Activated T-cell treated with anti-CD3 and anti-CD28 coated beads, Interleukin-2, amount 50 U/mL, for 48 hours (primary cell): Measurements from ENCODE around the gene CNOT3.
A peak's percentile ranks its signal among the peaks of the same experiment; 100 is the strongest.

Experiments
- DNase-seq, 2 experiments: peaks; one replicate each; pipeline ENCODE4 v3.0.0-alpha.2; 2020

Gene CNOT3

DNA sequence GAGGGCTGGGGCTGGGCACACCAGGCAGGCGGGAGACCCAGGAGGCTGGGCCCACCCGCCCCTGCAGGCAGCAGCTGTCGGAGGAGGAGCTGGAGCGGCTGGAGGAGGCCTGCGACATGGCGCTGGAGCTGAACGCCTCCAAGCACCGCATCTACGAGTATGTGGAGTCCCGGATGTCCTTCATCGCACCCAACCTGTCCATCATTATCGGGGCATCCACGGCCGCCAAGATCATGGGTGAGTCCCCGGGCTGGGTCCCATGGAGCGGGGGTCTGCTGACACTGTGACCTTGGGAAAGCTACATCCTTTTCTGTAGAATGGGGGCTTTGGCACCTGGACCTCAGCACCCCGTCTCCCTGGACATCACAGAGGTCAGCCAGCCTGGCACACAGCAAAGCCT is 13.9 kb upstream of the CNOT3 start:
- no peak for DNase-seq

DNA sequence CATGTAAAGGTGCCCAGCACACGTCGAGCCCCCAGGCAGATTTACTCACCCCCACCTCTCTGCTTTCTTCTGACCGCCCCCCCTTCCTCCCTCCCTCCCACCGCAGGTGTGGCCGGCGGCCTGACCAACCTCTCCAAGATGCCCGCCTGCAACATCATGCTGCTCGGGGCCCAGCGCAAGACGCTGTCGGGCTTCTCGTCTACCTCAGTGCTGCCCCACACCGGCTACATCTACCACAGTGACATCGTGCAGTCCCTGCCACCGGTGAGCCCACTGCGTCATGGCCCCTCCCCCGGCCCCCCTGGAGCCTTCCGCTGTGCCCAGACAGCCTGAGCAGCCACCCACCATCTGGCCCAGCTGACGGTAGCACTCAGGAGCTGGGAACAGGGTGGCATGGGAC is 13.2 kb upstream of the CNOT3 start:
- no peak for DNase-seq

DNA sequence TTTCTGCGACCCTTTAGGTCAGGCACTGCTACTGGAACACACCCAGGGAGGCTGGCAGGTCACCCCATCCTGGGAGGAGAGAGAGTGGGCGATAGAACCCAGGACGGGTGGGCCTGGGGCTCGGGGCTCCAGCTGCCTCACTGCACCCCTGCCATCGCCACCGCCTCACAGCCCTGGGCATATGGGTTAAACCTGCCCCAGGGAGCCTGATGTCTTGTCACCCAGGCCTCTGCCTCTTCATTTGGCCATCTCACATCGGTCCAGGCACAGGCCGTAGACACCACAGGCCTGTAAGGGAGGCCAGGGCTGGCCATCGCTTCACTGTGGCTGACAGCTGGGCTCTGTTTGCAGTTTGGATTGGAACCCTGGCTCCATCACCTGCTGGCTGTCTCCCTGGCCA is 11.8 kb upstream of the CNOT3 start:
- DNase-seq, result no peak

DNA sequence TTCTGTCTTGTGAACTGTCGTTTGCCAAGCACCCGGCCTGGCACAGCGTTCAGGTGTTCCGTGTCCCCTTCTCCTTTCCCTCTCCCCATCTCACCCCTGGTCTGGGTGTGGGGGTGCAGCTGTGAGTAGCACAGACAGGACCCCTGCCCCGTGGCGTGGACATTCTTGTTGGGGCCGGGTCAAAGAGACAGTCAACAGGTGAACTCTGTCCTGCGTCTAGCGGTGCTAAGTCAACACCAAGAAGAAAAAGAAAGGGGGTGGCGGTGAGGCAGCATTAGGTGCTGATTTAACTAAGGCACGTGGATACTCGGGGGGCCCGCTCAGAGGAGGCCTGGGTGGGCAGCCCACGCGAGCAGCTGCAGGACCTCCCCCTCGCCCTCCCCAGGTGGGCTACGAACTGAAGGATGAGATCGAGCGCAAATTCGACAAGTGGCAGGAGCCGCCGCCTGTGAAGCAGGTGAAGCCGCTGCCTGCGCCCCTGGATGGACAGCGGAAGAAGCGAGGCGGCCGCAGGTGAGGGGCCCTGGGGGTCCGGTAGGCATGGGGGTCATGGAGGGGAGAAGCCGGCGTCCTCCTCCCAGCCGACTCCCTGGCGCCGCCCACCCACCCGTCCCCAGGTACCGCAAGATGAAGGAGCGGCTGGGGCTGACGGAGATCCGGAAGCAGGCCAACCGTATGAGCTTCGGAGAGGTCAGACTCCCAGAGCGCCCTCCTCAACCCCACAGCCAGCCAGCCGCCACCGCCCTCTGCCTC is 9.7 kb upstream of the CNOT3 start:
- no peak for DNase-seq

DNA sequence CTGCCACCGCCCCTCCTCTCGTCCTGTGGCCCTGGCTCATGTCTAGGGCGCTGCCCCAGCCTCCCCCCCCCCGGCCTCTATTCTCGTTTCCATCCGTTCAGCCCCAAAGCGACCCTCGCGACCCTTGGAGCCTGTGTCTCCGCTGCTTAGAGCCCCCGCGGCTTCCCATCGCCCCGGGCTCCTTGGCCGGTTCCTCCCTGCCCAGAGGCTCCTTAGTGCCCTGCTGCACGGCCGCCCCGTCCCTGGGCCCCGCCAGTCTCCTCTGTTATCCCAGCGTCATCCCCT is 9.2 kb upstream of the CNOT3 start:
- no peak for DNase-seq

DNA sequence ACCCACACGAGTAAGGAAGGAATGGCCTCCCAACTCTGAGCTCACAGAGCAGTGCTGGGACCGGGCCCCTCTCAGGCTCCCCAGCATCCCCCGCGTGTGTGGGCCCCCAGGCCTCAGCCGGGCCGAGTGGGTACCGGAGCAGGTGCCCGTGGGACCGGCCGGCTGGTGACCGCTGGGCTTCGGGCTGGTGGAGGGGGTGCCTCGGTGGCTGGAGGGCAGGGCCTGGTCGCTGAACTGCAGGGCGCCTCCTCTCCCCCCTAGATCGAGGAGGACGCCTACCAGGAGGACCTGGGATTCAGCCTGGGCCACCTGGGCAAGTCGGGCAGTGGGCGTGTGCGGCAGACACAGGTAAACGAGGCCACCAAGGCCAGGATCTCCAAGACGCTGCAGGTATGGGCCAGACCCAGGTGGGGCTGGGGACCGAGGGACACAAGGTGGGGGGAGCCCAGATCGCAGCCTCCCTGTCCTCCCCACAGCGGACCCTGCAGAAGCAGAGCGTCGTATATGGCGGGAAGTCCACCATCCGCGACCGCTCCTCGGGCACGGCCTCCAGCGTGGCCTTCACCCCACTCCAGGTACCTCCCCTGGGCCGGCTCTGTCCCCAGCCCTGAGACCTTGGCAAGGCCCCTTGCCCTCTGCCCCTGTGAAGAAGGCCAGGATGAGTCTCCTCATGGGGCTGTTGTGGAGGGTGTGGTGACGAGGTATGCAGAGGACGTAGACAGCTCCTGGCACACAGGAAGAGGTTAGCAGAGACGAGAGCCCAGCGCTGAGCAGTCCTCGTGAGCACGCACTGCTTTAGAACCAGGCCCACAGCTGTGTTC is 8.6 kb upstream of the CNOT3 start:
- no peak for DNase-seq

DNA sequence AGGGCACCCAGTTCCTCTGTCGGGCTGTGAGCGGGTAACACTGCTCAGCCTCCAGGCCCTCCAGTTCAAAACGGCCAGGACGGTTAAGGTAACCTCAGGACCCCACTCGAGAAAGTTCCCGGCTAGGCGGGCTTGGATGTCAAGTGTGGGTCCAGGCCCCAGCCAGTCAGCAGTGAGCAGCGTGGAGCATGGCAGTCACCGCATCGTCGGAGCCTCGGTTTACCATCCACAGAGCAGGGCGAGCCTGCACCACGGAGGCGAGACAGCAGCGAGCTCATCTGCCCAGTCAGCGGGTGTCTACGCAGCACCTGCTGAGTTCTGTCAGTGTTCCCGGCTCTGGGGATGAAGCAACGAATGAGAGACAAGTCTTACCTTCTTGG is 8.0 kb upstream of the CNOT3 start:
- DNase-seq, result no peak

DNA sequence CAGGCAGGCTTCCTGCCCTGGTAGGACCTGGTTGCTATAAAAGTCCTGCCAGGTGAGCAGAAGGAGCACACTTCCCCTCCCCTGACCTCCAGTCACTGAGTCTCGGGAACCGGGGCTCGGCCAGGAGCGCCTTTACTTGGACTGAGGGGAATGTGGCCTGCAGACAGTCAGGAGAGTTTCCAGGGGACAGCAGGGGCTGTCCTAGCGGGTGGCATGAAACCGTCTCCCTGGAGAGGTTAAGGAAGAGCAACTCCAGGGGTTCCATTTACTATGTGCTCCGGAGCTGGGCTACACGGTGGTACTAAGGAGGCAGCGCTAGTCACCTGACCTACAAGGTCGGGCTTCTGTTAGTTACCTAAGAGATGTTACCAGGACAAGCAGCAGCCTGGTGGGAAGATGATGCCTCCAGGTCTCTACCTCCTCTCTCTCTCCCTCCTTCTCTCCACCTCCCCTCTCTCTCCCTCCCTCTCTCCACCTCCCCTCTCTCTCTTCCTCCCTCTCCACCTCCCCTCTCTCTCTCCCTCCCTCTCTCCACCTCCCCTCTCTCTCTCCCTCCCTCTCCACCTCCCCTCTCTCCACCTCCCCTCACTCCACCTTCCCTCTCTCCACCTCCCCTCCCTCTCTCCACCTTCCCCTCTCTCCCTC is 4.1 kb upstream of the CNOT3 start:
- DNase-seq, result no peak

DNA sequence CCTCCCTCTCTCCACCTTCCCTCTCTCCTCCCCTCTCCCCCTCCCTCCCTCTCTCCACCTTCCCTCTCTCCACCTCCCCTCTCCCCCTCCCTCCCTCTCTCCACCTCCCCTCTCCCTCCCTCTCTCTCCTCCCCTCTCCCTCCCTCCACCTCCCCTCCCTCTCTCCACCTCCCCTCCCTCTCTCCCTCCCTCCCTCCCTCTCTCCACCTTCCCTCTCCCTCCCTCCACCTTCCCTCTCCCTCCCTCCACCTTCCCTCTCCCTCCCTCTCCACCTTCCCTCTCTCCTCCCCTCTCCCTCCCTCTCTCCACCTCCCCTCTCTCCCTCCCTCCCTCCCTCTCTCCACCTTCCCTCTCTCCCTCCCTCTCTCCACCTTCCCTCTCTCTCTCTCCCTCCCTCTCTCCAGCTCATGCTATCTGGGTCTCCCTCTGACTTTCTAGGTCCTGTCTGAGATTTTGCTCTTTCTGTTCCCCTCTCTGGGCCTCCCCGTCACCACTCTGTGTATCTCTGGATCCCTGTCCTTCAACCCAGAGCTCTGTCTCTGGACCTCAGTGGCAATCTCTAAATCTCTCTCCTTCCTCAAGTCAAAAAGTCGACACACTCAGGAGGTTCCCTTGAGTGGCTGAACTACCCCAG is 3.5 kb upstream of the CNOT3 start:
- DNase-seq, result no peak

DNA sequence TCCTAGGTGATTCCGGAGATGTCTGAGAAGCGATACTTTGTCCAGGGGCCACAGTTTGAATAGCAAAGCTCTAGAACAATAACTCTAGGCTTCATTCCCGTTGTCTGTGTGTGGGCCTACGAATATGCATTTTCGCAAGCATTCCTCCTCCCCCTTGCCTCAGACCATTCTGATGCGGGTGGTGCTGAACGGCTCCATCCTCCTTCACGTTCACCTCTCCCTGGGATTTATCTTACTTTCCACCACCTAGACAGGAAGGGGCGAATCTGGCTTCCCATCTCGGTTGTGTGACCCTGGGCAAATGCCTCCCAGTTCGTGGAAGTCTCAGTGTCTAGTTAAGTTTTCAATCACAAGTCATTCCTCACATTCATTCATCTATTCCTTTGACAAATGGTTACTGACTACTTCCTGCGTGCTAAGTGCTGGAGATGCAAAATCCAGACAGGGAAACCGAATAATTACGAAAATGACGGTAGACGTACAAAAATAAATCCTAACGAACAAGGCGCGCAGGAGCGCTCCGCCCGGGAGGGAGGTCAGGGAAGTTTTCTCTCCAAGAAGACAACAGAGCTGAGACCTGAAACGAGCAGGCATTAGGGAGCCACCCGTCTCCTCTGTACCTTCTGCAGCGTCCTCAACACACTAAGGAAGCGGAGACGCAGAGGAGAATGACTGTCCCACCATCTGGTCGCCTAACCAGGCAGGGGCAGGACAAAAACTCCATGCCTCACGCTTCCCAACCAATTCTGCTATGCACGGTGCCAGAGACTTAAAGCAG is 1.3 kb upstream of the CNOT3 start:
- DNase-seq, result no peak

DNA sequence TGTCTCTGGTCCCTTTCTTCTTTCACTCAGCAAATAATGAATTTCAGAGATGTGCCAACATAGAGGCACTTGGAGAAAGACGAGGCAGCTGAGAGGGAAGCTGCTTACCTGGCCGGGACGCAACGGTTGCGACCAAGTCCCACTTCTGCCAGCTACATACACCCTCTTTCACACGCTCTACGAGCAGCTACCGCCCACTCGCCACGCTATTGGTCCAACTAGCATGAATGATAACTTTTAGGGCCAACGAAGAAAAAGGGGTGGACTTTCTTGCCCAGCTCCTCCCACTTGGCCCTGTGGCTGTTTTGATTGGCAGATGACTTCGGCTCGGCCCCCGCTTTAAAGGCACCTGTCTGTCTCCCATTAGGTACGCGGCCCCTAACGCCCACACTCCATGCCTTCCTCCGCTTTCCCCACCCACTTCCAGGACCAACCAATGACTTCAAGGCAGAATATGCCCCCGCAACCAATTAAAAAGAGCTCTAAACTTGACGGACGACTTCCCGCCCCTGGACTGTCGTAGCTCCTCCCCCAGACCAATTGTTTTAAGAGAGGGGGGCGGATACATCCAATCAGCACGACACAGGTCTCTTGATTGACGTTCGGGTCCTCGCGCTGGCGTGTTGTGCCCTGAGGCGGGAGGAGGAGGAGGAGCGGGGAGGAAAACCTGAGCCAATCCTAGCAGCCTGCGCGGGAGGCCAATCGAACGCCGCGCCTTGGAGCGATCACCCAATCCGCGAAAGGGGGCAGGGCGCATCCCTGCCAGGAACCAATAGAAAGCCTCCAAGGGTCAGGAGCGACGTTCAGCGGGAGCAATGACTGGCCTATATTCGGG is 481 bp upstream of the CNOT3 start:
- peak; percentile 98 to 99 for DNase-seq

DNA sequence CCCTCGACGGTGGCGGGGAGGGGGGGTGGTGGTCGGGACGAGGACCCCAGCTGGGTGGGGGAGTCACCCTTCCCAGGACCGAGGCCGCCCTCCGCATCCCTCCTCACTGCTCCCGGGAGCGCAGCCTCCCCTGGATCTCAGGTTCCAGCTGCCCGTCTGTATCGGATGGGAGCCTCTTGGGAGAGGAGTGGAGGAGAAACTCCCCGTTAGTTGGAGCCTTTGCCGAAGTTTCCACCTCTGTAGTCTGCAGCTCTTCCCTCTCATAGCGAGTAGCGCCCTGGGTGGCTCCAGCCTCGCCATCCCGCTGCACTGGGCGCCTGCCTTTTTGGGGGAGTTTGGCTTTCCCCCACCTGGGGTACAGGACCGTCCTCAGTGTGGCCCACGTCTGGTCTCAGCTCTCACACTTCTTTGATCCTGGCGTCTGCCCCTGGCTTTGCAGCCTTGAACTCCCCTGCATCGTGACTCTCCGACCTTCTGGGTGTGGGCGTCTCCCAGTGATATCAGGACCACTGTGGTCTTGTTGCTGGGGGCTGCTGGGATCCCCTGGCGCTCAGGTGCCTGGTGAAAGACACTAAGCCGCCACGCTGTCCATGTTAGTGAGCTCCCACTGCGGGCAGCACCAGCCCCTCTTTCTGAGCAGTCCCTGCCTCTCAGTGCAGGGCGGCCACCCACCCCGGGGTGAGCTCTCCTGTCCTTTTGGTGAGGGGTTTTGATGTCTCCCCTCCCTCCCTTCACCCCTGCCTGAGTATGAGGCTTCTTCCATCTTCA is 1.1 kb downstream of the CNOT3 start:
- peak; percentile 63 to 67 for DNase-seq

DNA sequence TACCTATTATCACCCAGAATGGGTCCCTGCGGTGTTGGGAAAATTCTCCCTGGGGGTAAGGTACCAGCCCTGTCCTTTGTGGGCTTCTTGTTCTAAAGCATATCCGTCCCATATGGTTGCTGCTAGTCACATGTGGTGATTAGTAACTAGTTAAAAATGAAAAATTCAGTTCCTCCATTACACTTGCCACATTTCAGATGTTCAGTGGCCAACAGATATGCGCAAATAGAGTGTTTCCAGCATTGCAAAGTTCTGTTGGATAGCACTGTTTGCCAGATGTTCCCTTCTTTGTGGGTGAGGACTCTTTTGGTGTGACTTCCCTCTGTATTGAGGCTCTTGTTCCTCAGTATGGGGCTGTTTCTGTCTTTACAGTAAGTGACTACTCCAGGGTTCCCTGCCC is 3.8 kb downstream of the CNOT3 start:
- no peak for DNase-seq

DNA sequence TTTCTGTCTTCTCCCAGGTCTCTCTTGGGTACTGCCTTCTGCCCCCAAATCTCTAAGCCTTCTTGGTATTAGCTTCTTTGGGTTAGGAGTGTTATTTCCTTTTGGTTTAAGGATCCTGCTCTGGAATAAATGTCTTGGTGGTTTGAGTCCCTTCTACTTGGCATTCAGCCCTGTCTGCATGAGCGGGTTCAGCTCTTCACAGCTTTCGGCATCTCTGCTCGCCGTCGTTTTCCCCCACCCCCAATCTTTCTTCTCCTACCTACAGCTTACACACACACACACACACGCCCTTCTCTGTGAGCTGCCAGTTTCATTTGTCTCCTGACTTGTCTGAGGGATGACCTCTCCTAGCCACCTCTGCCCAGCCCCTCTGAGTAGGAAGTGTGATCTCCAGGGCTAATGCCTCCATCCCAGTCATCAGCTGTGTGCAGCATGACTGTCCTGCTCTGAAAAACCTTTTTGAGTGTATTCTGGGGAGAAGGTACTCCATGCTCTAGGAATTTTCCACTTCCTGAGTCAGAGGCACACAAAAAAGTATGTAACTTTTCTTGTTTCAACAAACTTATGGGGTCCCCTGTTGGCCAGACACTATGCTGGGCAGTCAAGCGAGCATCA is 4.7 kb downstream of the CNOT3 start:
- DNase-seq, result no peak

DNA sequence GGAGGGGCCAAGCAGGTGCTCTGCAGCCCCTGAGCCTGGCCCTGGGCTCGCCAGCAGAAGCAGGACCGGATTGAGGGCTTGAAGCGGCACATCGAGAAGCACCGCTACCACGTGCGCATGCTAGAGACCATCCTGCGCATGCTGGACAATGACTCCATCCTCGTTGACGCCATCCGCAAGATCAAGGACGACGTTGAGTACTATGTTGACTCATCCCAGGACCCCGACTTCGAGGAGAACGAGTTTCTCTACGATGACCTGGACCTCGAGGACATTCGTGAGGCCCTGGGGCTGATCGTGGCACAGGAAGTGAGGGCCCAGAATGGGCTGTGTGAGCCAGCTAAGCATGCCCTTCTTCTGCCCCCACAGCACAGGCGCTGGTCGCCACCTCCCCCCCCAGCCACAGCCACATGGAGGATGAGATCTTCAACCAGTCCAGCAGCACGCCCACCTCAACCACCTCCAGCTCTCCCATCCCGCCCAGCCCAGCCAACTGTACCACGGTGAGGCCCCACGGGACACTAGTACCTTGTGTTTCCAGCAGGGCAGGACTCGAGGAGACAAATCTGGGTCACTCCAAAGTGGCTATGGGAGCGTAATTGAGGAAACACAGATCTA is 8.1 kb downstream of the CNOT3 start:
- no peak for DNase-seq

DNA sequence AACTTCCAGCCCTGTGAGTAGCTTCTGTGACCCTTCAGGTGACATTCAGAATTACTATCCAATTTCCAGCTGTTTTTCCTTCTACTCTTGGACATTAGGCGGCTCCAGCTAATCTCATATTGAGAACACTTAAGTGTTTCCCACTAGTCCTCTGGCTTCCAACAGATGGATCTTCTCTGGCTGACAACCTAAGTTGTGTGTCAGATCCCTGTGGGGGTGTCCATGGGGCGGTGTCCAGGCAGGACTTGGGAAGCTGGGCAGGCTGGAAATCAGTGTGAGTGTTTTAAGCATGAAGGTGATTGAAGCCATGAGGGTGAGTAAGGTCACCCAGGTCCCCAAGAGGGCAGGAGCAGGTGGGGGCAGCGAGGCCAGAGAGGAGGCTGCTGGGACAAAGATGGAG is 10.1 kb downstream of the CNOT3 start:
- no peak for DNase-seq

DNA sequence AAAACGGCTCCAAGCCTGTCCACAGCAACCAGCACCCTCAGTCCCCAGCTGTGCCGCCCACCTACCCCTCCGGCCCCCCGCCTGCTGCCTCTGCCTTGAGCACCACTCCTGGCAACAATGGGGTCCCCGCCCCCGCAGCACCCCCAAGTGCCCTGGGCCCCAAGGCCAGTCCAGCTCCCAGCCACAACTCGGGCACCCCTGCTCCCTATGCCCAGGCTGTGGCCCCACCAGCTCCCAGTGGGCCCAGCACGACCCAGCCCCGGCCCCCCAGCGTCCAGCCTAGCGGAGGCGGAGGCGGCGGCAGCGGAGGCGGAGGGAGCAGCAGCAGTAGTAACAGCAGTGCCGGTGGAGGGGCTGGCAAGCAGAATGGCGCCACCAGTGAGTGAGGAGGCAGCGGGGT is 10.6 kb downstream of the CNOT3 start:
- DNase-seq, result no peak

DNA sequence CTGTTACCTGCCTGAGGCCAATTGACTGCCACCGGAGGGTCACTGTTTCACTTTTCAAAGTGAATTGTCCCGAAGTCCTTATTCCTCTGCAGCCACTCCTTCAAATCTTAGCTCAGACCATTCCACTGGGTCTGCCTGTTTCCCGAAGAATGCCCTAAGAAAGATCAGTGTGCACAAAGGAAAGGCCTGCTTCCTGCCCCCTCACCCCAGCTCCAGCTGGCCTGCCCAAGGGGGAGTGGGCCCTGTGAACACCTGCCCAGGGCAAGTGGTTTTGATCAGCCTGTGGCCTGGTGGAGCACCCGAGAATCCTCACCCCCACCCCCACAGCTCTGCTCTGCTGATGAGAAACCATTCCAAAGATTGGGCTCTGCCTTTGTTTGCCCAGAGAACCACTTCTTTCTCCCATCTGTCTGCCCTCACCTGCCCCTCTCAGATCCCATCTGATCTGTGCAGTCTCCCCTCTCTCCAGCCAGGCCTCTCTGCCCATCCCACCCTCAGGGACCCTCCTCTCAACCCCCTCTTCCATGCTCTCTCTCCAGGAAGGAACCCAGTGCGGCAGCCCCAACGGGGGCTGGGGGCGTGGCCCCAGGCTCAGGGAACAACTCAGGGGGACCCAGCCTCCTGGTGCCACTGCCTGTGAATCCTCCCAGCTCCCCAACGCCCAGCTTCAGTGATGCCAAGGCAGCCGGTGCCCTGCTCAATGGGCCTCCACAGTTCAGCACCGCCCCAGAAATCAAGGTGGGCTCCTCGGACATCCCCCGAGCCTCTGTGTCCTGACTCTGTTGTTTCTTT is 11.7 kb downstream of the CNOT3 start:
- DNase-seq, result no peak

DNA sequence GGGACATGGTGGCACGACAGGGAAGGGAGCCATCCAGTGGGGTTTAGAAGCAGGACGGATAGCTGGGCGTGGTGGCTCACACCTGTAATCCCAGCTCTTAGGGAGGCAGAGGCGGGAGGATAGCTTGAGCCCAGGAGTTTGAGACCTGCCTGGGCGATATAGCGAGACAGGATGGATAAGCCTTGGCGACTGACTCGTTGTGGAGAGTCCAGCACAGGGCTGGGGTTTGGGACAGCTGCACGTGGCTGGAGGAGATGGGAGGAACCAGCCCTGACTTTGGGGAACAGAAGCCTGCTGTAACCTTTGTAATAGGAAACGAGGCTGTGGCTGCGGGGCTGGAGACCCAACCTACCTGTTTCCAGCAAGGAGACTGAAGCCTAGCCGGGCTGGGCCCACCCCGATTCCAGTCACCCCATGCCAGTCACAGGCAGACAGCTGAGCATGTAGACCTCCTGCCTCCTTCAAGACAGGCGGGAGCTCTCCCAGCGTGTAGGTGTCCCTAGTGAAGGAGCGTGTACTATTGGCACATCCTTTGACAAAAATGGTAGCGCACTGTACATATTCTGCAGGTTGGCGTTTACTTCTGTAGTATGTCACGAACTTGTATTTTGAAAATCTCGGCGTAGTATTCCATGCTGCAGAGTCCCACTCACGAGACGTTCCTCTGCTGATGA is 13.9 kb downstream of the CNOT3 start:
- DNase-seq, result no peak
